HepG2 (cell line): Measurements from ENCODE around the gene IPO8. TPM values are rescaled to one million over a fixed set of nuclear protein-coding genes. Genes with fewer than 3 reads are reported as not detected.

Experiments
- GPBP1L1 ChIP-seq: sonication (generic); formaldehyde crosslinking; IDR thresholded peaks from 2 replicates; pipeline ENCODE4 v1.5.0; 2020; ENCODE audit warnings: mild to moderate bottlenecking, missing genetic modification reagents
- KLF11 ChIP-seq: IDR thresholded peaks from 2 replicates; pipeline ENCODE4 v1.6.1; 2016; ENCODE audit warnings: missing compliant biosample characterization
- KLF15 ChIP-seq: sonication (generic); formaldehyde crosslinking; IDR thresholded peaks from 2 replicates; pipeline ENCODE4 v1.8.1; 2023; ENCODE audit warnings: borderline replicate concordance, mild to moderate bottlenecking, inconsistent platforms, missing genetic modification reagents, mixed read lengths
- MIER2 ChIP-seq: IDR thresholded peaks from 2 replicates; pipeline ENCODE4 v1.6.1; 2016; ENCODE audit warnings: missing biosample characterization, missing genetic modification reagents
- MNT ChIP-seq: fragments of 450-650 bp; IDR thresholded peaks from 2 replicates; pipeline ENCODE4 v1.6.1; 2016
- NBN ChIP-seq: fragments of 450-650 bp; conservative IDR thresholded peaks from 2 replicates; pipeline ENCODE4 v1.6.1; 2017
- NONO ChIP-seq, 2 experiments: fragments of 450-650 bp in 1 of 2; sonication (generic) in 1 of 2; formaldehyde crosslinking in 1 of 2; IDR thresholded peaks in 1 of 2; conservative IDR thresholded peaks in 1 of 2; 2 replicates each; pipeline versions ENCODE4 v1.6.1 to v1.8.0; 2017 to 2022; ENCODE audit warnings: mild to moderate bottlenecking in 1 of 2, missing genetic modification reagents in 1 of 2, moderate library complexity in 1 of 2
- NPAS2 ChIP-seq: sonication (generic); formaldehyde crosslinking; IDR thresholded peaks from 2 replicates; pipeline ENCODE4 v1.8.0; 2022; ENCODE audit warnings: mild to moderate bottlenecking, missing genetic modification reagents, borderline replicate concordance
- NR2C2 ChIP-seq: sonication (generic); formaldehyde crosslinking; IDR thresholded peaks from 2 replicates; pipeline ENCODE4 v1.4.0; 2020; ENCODE audit warnings: missing genetic modification reagents, mild to moderate bottlenecking, moderate library complexity, borderline replicate concordance
- REL ChIP-seq: sonication (generic); formaldehyde crosslinking; conservative IDR thresholded peaks from 2 replicates; pipeline ENCODE4 v1.8.0; 2022; ENCODE audit warnings: mild to moderate bottlenecking, missing genetic modification reagents, moderate library complexity
- RFXAP ChIP-seq: sonication (generic); formaldehyde crosslinking; IDR thresholded peaks from 2 replicates; pipeline ENCODE4 v1.4.0; 2020; ENCODE audit warnings: missing genetic modification reagents, borderline replicate concordance
- SATB2 ChIP-seq: sonication (generic); formaldehyde crosslinking; IDR thresholded peaks from 2 replicates; pipeline ENCODE4 v1.5.0; 2020; ENCODE audit warnings: missing genetic modification reagents
- SOX13 ChIP-seq, 3 experiments: fragments of 450-650 bp in 1 of 3; sonication (generic) in 1 of 3; formaldehyde crosslinking in 1 of 3; IDR thresholded peaks in 2 of 3; conservative IDR thresholded peaks in 1 of 3; 2 replicates each; pipeline versions ENCODE4 v1.5.0 to v1.6.1; 2016 to 2020; ENCODE audit warnings: antibody characterized with exemption in 1 of 3, mild to moderate bottlenecking in 1 of 3, missing compliant biosample characterization in 1 of 3, missing genetic modification reagents in 1 of 3, moderate library complexity in 1 of 3
- TARDBP ChIP-seq: sonication (generic); formaldehyde crosslinking; IDR thresholded peaks from 2 replicates; pipeline ENCODE4 v1.8.0; 2022; ENCODE audit warnings: mild to moderate bottlenecking, missing genetic modification reagents
- TOPORS ChIP-seq: sonication (generic); formaldehyde crosslinking; IDR thresholded peaks from 2 replicates; pipeline ENCODE4 v1.8.0; 2023; ENCODE audit warnings: mild to moderate bottlenecking, missing genetic modification reagents
- ZBTB3 ChIP-seq: sonication (generic); formaldehyde crosslinking; IDR thresholded peaks from 2 replicates; pipeline ENCODE4 v1.4.0; 2020; ENCODE audit warnings: low read depth, mild to moderate bottlenecking, moderate library complexity, missing genetic modification reagents, borderline replicate concordance
- ZNF121 ChIP-seq: sonication (generic); formaldehyde crosslinking; IDR thresholded peaks from 2 replicates; pipeline ENCODE4 v1.5.0; 2020; ENCODE audit warnings: mild to moderate bottlenecking, missing genetic modification reagents
- ZNF317 ChIP-seq: sonication (generic); formaldehyde crosslinking; IDR thresholded peaks from 2 replicates; pipeline ENCODE4 v1.5.0; 2020; ENCODE audit warnings: mild to moderate bottlenecking, missing genetic modification reagents
- ZNF362 ChIP-seq: sonication (generic); formaldehyde crosslinking; IDR thresholded peaks from 2 replicates; pipeline ENCODE4 v1.4.0; 2020; ENCODE audit warnings: missing genetic modification reagents, mild to moderate bottlenecking, borderline replicate concordance
- ZNF367 ChIP-seq: sonication (generic); formaldehyde crosslinking; IDR thresholded peaks from 2 replicates; pipeline ENCODE4 v1.4.0; 2020; ENCODE audit warnings: missing genetic modification reagents, borderline replicate concordance
- ZNF432 ChIP-seq: sonication (generic); formaldehyde crosslinking; IDR thresholded peaks from 2 replicates; pipeline ENCODE4 v1.5.0; 2020; ENCODE audit warnings: missing genetic modification reagents, mild to moderate bottlenecking, borderline replicate concordance
- ZNF543 ChIP-seq: sonication (generic); formaldehyde crosslinking; IDR thresholded peaks from 2 replicates; pipeline ENCODE4 v1.4.0; 2020; ENCODE audit warnings: mild to moderate bottlenecking, missing genetic modification reagents
- ZNF790 ChIP-seq: sonication (generic); formaldehyde crosslinking; IDR thresholded peaks from 2 replicates; pipeline ENCODE4 v1.8.0; 2022; ENCODE audit warnings: missing genetic modification reagents, mild to moderate bottlenecking, borderline replicate concordance
- ZNF850 ChIP-seq: sonication (generic); formaldehyde crosslinking; conservative IDR thresholded peaks from 2 replicates; pipeline ENCODE4 v1.9.0; 2021; ENCODE audit warnings: mild to moderate bottlenecking, missing genetic modification reagents
- polyA plus RNA-seq, 8 experiments: library from polyadenylated mRNA; depleted of rRNA in 3 of 8; stranded (reverse) in 7 of 8; unstranded in 1 of 8; fragments of >200 nt; fragmentation: Illumina TruSeq in 4 of 8; extraction: Trizol in 4 of 8; gene quantifications; 2 replicates each; pipeline versions ENCODE4 v1.2.1 to v1.2.3, GENCODE V29; 2011 to 2016; ENCODE audit warnings: low read depth in 4 of 8, missing spikeins in 1 of 8, mixed read lengths in 1 of 8; ENCODE audit not compliant: insufficient read depth in 1 of 8
- total RNA-seq, 5 experiments: library from RNA; depleted of rRNA; stranded (reverse); fragments of >200 nt; fragmentation: Illumina TruSeq; extraction: Trizol; gene quantifications; 2 replicates each; pipeline ENCODE4 v1.2.3, GENCODE V29; 2016; ENCODE audit warnings: low read depth in 1 of 5

Gene IPO8
- total and polyA plus RNA-seq, 2 of the 13 experiments (the other 11 are each of a cell fraction or from before 2014, with no cell fraction given): 6.3 to 21.8 TPM

GRCh38 chr12:30695199-30696102 lies at the start of gene IPO8 (continued):
- TF ChIP-seq ZNF432 (CRISPR knock-in tag) (no peak), ZNF367 (CRISPR knock-in tag) (peak; percentile 61; the same call in 1 of the 2 replicates), KLF11 (CRISPR knock-in tag) (no peak), SATB2 (CRISPR knock-in tag) (no peak), GPBP1L1 (CRISPR knock-in tag) (no peak), KLF15 (CRISPR knock-in tag) (no peak), RFXAP (CRISPR knock-in tag) (0 out of 2 replicates have a peak, but pooled peaks have one; percentile 45), ZNF362 (CRISPR knock-in tag) (no peak), ZNF317 (CRISPR knock-in tag) (no peak), ZNF121 (CRISPR knock-in tag) (no peak), NONO (IDR thresholded peaks at IDR 0.05) (no peak), NONO (CRISPR knock-in tag; conservative IDR thresholded peaks at IDR 0.05) (peak; percentile 52; the same call in 1 of the 2 replicates), ZBTB3 (CRISPR knock-in tag) (no peak), NBN (no peak), SOX13 (IDR thresholded peaks at IDR 0.05) (no peak), SOX13 (CRISPR knock-in tag; conservative IDR thresholded peaks at IDR 0.05 in 1 of 2, IDR thresholded peaks at IDR 0.05 in 1 of 2) (no peak; a peak in 1 of 4 replicates), MIER2 (no peak; the same call in 1 of the 2 replicates), ZNF543 (CRISPR knock-in tag) (0 out of 2 replicates have a peak, but pooled peaks have one; percentile 8), TARDBP (CRISPR knock-in tag) (no peak; the same call in 1 of the 2 replicates), REL (0 out of 2 replicates have a peak, but pooled peaks have one; percentile 39), ZNF790 (CRISPR knock-in tag) (peak; percentile 75; the same call in 1 of the 2 replicates), ZNF850 (CRISPR knock-in tag) (no peak), NPAS2 (no peak), NR2C2 (CRISPR knock-in tag) (peak; percentile 90), TOPORS (CRISPR knock-in tag) (no peak), MNT (no peak)
